GM18951 (cell line): ENCODE data around the gene BLM.

Source experiments
- POLR2A ChIP-seq: IDR thresholded peaks from 4 replicates; pipeline ENCODE4 v1.6.1; 2011; ENCODE audit warnings: mild to moderate bottlenecking; ENCODE audit not compliant: insufficient read length, insufficient read depth; ENCODE audit errors: extremely low read depth
- in situ Hi-C: fragments of 300-500 bp; cut with MboI; formaldehyde crosslinking; loops from one replicate; pipeline ENCODE4 v1.12.0; 2022; ENCODE audit warnings: low sequenced_read_pairs, mixed read lengths, inconsistent platforms; ENCODE audit not compliant: unreplicated experiment

BLM gene

DNA sequence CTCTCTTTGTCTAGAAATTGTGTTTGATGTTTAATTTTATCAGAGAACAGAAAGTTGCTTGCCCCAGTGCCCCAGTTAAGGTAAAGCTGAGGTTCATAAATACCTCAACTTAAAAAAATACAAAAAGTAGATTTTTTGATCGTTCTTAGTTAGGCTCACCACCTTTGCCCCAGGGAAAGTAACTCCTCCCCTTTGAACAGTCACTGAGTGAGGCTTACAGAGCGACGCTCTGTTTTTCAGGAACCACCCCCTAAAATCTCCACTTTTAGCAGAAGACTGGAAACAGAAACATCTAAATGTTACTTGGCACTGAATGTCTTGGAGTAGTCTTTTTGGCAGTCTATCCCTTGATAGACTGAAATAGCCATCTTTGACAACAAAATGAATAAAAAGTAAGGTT lies 24.9 kb downstream of the BLM start:
- no peak for TF ChIP-seq POLR2A
- in situ Hi-C loops, result no loop called here

DNA sequence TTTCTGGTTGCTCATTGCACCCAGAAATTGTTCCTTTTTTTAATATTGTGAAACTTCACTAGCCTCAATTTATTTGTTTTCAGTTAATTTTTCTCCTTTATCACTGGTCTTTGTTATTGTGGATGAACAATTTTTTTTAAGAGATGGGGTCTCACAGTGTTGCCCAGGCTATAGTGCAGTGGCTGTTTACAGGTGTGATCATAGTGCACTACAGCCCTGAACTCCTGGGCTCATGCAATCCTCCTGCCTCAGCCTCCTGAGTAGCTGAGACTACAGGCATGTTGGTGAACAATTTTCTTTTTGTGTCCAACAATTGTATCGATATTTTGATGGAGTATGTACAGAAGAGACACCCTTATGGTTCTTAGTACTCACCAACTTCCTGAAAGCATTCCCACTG lies 26.3 kb downstream of the BLM start:
- TF ChIP-seq POLR2A, result no peak
- in situ Hi-C loops, result no loop called here

DNA sequence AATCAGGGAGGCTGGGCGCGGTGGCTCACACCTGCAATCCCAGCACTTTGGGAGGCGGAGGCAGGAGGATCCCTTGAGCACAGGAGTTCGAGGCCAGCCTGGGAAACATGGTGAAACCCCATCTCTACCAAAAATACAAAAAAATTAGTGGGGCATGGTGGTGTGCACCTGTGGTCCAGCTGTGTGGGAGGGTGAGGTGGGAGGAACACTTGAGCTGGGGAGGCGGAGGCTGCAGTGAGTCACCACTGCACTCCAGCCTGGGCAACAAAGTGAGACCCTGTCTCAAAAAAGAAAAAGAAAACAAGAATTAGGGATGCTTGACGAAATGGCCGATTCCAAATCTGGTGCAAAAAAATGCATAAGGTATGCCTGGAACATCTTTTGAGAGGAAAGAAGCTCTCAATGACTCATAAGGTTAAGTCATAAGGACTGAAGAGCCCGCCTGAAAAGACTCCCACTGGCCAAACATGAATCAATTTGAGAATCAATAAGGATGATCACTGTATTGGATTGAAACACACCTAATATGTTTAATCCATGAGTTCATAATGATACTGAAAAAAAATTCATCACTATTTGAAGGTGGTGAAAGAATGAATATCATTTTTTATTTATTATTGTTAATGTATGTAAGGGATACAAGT lies 27.7 kb downstream of the BLM start:
- in situ Hi-C loops, result no loop called here
- TF ChIP-seq POLR2A, result no peak

DNA sequence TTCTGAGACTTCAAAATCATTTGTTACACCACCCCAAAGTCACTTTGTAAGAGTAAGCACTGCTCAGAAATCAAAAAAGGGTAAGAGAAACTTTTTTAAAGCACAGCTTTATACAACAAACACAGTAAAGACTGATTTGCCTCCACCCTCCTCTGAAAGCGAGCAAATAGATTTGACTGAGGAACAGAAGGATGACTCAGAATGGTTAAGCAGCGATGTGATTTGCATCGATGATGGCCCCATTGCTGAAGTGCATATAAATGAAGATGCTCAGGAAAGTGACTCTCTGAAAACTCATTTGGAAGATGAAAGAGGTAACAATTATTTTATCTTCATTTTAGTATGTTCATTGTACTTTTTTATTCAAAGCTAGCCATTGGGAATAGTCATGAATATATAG lies 32.6 kb downstream of the BLM start:
- no peak for TF ChIP-seq POLR2A
- in situ Hi-C loops, result no loop called here

DNA sequence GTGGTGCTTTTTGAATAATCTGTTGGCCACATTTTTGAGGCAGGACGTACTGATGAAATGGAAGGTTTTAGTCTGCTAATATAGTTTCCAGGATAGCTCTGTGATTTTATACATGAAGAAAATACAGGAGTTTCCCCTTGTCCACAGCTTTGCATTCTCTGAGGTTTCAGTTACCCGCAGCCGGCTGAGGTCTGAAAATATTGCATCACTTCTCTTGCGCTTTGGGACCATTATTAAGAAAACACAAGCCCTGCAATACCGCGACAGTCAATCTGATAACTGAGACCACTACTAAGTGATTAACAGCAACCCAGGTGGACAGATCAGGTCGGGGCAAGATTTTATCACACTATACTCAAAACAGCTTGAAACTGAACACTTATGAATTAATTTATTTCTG lies 33.0 kb downstream of the BLM start:
- in situ Hi-C loops, result no loop called here
- TF ChIP-seq POLR2A, result no peak

DNA sequence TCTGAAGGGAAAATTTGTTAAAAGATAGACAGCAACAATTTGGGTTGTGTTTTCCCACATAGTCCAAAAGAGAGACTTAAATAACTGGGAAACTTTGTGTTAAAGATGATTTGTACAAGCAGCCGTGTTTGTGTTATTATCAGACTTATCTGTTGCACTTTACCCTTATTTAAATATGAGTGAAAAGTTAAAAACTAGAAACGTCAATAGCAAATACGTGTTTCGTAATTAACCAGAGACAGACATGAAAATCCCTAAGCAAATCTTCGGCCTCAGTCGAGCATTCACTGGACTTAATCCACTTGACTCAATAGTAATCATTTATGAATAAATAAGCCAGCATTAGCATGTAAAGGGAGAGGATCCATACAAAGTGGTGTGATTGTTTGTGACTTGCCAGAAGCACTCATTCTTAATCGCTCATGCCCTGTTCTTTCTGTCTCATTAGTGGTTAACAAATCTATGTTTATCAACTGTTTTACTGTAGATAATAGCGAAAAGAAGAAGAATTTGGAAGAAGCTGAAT lies 34.2 kb downstream of the BLM start:
- in situ Hi-C loops, result no loop called here
- TF ChIP-seq POLR2A, result no peak

DNA sequence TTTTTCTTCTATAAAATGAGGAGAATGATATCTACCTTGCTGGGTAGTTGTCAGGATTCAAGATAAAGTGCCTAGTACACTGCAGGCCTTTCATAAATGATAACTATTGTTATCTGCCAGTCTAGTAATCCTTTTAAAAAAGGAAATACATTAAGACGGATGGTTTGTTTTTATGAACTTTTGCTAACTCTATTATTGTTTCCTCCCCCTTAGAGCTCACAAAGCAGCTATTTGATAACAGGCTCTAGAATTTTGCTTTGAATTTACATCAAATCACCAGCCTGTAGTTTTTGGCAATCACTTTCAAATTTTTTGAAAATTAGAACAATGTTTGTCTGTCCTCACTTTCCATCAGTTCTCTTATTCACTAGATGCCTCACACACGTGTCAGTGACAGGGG lies 39.8 kb downstream of the BLM start:
- no peak for TF ChIP-seq POLR2A
- in situ Hi-C loops, result no loop called here

DNA sequence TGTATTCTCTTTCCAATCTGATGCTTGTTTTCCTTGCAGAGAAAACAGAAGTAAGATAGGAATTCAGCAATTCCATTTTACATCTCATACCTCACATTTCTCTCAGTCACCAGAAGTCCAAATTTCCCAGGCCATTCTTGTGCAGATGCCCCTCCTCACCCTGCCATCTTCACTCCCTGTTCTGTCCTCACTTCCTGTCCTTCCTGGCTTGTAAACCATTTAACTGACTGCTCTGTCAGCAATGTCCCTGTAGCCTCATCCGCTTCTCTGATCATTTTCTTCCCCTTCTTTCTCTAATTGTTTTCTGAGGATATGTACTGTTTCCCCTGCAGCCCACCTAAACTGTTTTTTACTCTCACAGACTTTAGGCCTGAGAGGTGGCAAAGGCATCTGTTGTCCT lies 40.3 kb downstream of the BLM start:
- in situ Hi-C loops, result no loop called here

DNA sequence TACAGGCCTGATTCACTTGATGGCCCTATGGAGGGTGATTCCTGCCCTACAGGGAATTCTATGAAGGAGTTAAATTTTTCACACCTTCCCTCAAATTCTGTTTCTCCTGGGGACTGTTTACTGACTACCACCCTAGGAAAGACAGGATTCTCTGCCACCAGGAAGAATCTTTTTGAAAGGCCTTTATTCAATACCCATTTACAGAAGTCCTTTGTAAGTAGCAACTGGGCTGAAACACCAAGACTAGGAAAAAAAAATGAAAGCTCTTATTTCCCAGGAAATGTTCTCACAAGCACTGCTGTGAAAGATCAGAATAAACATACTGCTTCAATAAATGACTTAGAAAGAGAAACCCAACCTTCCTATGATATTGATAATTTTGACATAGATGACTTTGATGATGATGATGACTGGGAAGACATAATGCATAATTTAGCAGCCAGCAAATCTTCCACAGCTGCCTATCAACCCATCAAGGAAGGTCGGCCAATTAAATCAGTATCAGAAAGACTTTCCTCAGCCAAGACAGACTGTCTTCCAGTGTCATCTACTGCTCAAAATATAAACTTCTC lies 43.6 kb downstream of the BLM start:
- in situ Hi-C loops, result no loop called here
- TF ChIP-seq POLR2A, result no peak

More for the DNA sequence above, 40.3 kb downstream of the BLM start:
- TF ChIP-seq POLR2A, result no peak

DNA sequence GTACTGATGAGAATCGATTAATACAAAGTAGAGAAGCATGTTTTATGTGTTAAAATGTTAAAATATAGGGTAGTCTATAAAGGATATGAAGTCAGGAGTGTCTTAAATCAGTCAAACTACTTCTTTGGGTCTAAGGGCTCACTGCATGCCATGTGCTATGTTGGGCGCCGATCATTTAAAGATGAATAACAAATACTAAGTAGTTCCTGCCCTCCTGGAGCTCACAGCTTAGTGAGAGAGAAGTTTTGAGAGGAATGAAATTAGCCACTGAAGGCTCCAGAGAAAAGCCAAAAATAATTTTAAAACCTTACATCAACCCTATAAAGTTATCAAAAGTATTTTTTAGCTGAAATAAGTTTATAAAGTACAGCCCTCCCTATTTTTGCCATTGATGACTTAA lies 44.5 kb downstream of the BLM start:
- no peak for TF ChIP-seq POLR2A
- in situ Hi-C loops, result no loop called here

DNA sequence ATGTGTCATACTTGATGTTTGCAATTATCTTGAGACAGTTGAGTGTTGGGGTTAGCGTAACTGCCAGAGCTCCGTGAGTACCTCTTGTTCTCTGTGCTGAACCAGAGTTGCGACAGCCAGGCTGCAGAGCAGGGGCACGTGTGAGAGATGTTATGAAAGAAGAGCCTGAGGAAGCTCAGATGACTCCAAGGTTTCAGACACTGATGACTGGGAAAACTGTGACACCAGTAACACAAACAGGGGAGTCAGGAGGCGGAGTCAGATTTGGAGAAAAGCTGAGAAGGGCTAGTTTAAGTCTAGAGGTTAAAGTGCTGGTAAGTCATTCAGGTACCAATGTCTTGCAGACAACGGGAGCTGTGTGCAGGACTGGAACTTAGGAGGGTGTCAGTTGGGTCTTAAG lies 45.0 kb downstream of the BLM start:
- in situ Hi-C loops, result no loop called here
- TF ChIP-seq POLR2A, result no peak

DNA sequence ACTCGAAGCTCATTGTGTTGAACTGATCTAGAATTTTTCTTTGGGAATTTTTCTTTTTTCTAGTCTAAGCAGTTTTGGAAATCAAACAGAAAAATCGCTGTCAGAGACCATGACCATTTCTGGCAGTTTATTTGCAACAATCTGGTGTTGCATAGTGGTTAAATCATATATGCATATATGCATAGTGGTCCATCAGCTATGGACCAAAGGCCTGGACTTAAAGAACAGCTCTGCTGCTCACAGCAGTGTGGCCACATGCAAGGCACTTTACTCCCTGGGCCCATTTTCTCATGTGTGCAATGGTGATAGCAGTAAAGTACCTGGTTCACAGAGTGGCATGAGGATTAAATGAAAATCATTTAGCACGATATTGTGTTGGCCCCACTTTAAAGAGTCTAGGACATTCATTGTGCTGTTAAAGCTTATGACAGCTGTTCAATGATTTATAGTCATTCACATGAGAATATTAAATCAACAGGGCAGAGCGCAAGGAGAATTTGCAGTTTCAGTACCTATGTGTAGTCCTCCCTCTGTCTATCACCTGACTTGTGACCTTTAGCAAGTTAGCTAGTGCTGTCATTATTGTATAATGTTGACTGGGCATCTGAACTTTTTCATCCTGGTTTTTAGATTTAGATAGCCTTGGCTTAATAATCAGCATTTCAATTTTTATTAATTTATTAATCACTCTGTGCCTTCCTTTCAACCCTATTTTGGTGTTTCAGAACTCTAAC lies 46.4 kb downstream of the BLM start:
- in situ Hi-C loops, result no loop called here
- TF ChIP-seq POLR2A, result no peak

DNA sequence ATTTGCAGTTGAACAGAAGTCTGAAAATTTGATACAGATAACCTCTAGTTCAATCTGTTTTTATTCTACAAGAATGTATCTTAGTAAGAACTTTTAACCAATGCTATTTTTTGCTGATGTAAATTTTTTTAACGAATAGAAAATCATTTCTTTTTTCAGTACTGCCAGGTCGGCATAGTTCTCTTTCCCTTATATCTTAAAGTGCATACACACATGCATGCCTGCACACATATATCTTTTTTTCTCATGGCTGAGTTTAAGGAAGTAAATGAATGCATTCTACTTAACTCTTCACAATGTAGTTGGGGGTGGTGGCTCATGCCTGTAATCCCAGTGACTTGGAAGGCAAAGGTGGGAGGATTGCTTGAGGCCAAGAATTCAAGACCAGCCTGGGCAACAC lies 48.4 kb downstream of the BLM start:
- no peak for TF ChIP-seq POLR2A
- in situ Hi-C loops, result no loop called here

DNA sequence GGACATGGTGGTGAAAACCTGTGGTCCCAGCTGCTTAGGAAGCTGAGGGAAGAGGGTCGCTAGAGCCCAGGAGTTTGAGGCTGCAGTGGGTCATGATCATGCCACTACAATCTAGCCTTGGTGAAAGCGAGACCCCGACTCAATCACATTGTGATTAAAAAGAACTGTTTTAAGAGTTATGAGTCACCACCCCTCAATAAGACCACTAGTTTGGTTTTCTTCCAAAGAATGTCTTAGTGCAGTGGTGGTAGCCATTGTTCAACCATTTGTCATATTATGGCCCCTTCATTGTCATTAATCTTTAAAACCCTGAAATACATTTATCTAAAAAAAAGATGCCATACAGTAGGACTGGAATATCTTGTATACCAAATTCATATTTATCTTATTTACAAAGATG lies 48.8 kb downstream of the BLM start:
- in situ Hi-C loops, result no loop called here
- no peak for TF ChIP-seq POLR2A
